T-helper 2 cell treated with Interferon-gamma antibody and Interleukin-4, amounts not matched to agents 5 μg/mL and 100 μg/mL, for 36 hours (primary cell): ENCODE measurements around the gene RELB.
"Not testable (repeated sequence)": the region's sequence is repeated elsewhere in the genome, so short reads cannot be mapped to it uniquely, and the experiment has no call there.

Experiments
- DNase-seq: peaks from one replicate; pipeline ENCODE4 v3.0.0; 2021; ENCODE audit warnings: low spot score
- H3K27ac Mint-ChIP-seq: one replicate; pipeline ENCODE4 v1.8.0; 2021; ENCODE audit warnings: mild to moderate bottlenecking, mixed read lengths
- H3K27me3 Mint-ChIP-seq: one replicate; pipeline ENCODE4 v1.8.0; 2021; ENCODE audit warnings: low read depth, mixed read lengths
- H3K36me3 Mint-ChIP-seq: one replicate; pipeline ENCODE4 v1.8.0; 2021; ENCODE audit warnings: low read depth, mixed read lengths
- H3K4me1 Mint-ChIP-seq: one replicate; pipeline ENCODE4 v1.8.0; 2021; ENCODE audit warnings: low read depth, mixed read lengths
- H3K4me3 Mint-ChIP-seq: one replicate; pipeline ENCODE4 v1.8.0; 2022; ENCODE audit warnings: mild to moderate bottlenecking, moderate library complexity, mixed read lengths
- H3K9me3 Mint-ChIP-seq: one replicate; pipeline ENCODE4 v1.8.0; 2021; ENCODE audit warnings: mixed read lengths

The RELB gene

DNA sequence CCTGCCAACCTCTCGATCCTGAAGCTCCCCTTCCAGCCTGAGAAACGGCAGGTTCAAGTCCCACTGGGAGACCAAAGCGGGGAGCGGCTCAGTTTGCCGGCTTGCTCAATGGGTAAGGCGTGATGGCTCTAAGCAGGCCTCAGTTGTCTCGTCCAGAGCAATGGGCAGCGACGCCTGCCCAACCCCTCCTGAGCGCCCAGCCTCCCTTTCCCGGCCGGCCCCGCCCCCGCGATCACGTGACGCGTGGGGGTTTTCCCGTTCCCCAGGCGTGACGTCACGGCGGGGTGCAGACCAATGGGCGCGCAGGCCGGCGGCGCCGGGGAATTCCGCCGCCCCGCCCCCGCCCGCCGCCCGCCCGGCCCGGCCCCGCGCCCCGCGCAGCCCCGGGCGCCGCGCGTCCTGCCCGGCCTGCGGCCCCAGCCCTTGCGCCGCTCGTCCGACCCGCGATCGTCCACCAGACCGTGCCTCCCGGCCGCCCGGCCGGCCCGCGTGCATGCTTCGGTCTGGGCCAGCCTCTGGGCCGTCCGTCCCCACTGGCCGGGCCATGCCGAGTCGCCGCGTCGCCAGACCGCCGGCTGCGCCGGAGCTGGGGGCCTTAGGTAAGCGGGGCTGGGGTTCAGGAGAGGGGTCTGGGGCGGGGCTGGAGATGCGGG lies at the start of gene RELB:
Gene RELB, plus strand, starts transcription at position 378 of the 653 bp plus-strand sequence. Its CDS starts 116 bp downstream, at position 494.
- Mint-ChIP-seq H3K27ac (peak within 1 kb of the TSS; percentile 100), H3K36me3 (peaks cover 12% of the 10 kb centered on the region), H3K4me1 (peaks cover 4% of the 10 kb centered on the region), H3K27me3 (peaks cover 2% of the 10 kb centered on the region), H3K4me3 (peak within 1 kb of the TSS; percentile 98), H3K9me3 (no peaks in the 10 kb centered on the region)
- peak; percentile 94 for DNase-seq

DNA sequence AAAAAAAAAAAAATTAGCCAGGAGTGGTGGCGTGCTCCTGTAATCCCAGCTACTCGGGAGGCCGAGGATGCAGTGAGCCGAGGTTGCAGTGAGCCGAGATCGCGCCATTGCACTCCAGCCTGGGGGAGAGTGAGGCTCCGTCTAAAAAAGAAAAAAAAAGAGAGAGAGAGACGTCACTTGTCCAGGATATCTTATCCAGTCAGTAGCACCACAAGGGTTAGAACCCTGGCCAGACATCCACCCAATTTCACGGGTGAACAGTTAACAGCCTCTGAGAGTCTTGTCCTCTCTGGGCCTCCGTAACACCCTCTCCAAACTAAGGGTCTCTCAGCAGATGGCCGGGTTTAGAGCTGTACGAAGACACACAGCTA lies 47.0 kb upstream of the RELB start:
- peak overlapping the region; percentile 95 for H3K4me3 Mint-ChIP-seq
- H3K9me3 Mint-ChIP-seq = no peaks in the 10 kb centered on the region
- peaks cover 27% of the 10 kb centered on the region for H3K4me1 Mint-ChIP-seq
- no peaks in the 10 kb centered on the region for H3K27me3 Mint-ChIP-seq
- DNase-seq = no peak
- no peaks in the 10 kb centered on the region for H3K36me3 Mint-ChIP-seq
- peak overlapping the region; percentile 99 for H3K27ac Mint-ChIP-seq

DNA sequence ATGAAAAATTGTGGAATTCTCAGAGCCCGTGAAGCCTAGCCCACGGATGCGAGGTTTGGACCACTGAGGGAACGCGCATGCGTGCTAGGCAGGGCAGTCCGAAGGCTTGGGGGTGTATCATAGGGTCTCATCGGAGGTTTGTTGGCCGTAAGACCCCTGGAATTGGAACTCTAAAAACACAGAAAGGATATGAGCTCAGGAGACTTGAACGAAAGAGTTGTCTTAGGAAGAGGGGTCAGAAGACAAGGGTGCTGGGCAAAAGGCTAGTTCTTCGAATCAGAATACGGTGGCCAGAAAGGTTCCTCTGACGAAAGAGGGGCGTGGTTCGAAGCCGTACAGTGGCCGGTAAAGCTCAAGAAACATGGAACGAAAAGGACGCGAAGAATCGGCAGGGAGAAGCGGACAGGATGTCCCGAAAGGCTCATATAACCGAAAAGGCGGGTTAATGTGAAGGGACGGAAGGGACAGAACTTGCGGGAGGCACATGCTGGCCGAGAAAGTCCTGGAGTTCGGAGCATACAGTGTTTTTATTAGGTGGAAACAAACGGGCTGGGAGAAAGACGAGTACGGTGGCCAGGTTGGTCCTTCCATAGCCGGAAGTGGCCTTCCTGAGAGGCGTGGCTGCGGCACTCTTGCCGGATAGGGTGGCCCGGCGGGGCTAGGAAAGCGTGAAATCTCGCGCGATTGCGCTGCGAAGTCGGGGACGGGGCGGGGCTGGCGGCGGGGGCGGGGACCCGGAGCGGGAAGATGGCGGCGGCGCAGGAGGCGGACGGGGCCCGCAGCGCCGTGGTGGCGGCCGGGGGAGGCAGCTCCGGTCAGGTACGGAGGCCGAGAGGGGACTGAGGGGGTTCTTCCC lies 46.4 kb upstream of the RELB start, which contains the start of gene CLPTM1:
Gene CLPTM1, plus strand, starts transcription at position 732 of the 856 bp plus-strand sequence. Its CDS starts 16 bp downstream, at position 748.
- Mint-ChIP-seq H3K27ac (peak within 1 kb of the TSS; percentile 99), H3K36me3 (no peaks in the 10 kb centered on the region), H3K9me3 (no peaks in the 10 kb centered on the region), H3K4me3 (peak within 1 kb of the TSS; percentile 95), H3K27me3 (no peaks in the 10 kb centered on the region), H3K4me1 (peaks cover 27% of the 10 kb centered on the region)
- DNase-seq = peak; percentile 91

- no peaks in the 10 kb centered on the region for H3K9me3 Mint-ChIP-seq
- no peaks in the 10 kb centered on the region for H3K27me3 Mint-ChIP-seq
- H3K27ac Mint-ChIP-seq = peak overlapping the region; percentile 75
- peak overlapping the region; percentile 89 for H3K4me3 Mint-ChIP-seq
- no peaks in the 10 kb centered on the region for H3K36me3 Mint-ChIP-seq
- DNase-seq = no peak
- H3K4me1 Mint-ChIP-seq = peaks cover 27% of the 10 kb centered on the region
Observed at GRCh38 chr19:44955505-44956439, 45.5 kb upstream of the RELB start.

DNA sequence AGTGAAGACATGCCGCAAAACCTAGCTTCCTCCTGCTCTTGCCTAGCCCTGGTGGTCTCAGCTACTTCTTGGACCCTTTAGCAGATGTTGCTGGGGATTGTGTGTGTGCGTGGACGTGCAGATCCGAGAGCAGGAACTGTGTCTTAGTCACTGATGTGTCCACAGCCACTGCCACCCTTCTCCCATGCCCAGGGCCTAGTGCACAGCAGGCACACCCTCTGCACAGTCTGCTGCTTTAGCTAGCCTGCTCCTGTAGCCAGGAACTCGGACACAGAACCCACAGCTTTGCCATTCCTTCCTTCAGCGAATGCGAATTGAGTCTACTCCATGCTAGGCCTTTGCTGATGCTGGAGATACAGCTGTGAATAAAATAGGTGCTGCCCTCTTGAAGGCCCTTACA lies 43.7 kb upstream of the RELB start:
- Mint-ChIP-seq H3K27ac (no peak overlapping the region), H3K9me3 (no peaks in the 10 kb centered on the region), H3K27me3 (no peaks in the 10 kb centered on the region), H3K4me1 (peaks cover 27% of the 10 kb centered on the region), H3K4me3 (peak overlapping the region; percentile 89), H3K36me3 (peaks cover 4% of the 10 kb centered on the region)
- DNase-seq = no peak

DNA sequence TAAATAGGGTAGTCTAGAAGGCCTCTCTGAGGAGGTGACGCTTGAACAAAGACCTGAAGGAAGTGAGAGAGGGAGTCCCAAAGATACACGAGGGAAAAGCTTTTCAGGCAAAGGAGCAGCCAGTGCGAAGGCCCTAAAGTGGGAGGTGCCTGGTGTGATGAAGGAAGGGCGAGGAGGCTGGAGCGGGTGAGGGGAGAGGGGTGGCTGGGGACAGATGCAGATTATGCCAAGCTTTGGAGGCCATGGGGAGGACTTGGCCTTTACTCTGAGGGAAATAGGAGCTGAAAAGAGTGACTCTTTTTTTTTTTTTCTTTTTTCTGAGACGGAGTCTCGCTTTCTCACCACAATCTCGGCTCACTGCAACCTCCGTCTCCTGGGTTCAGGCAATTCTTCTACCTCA lies 43.2 kb upstream of the RELB start:
- no peaks in the 10 kb centered on the region for H3K9me3 Mint-ChIP-seq
- H3K27ac Mint-ChIP-seq = no peak overlapping the region
- H3K4me1 Mint-ChIP-seq = peaks cover 27% of the 10 kb centered on the region
- peaks cover 6% of the 10 kb centered on the region for H3K36me3 Mint-ChIP-seq
- DNase-seq = no peak
- H3K4me3 Mint-ChIP-seq = no peak overlapping the region
- no peaks in the 10 kb centered on the region for H3K27me3 Mint-ChIP-seq

GRCh38 chr19:44959691-44960090 lies 41.6 kb upstream of the RELB start:
- DNase-seq = no peak
- H3K27ac Mint-ChIP-seq = no peak overlapping the region
- peaks cover 9% of the 10 kb centered on the region for H3K36me3 Mint-ChIP-seq
- no peaks in the 10 kb centered on the region for H3K9me3 Mint-ChIP-seq
- H3K4me3 Mint-ChIP-seq = no peak overlapping the region
- H3K27me3 Mint-ChIP-seq = no peaks in the 10 kb centered on the region
- H3K4me1 Mint-ChIP-seq = peaks cover 23% of the 10 kb centered on the region

DNA sequence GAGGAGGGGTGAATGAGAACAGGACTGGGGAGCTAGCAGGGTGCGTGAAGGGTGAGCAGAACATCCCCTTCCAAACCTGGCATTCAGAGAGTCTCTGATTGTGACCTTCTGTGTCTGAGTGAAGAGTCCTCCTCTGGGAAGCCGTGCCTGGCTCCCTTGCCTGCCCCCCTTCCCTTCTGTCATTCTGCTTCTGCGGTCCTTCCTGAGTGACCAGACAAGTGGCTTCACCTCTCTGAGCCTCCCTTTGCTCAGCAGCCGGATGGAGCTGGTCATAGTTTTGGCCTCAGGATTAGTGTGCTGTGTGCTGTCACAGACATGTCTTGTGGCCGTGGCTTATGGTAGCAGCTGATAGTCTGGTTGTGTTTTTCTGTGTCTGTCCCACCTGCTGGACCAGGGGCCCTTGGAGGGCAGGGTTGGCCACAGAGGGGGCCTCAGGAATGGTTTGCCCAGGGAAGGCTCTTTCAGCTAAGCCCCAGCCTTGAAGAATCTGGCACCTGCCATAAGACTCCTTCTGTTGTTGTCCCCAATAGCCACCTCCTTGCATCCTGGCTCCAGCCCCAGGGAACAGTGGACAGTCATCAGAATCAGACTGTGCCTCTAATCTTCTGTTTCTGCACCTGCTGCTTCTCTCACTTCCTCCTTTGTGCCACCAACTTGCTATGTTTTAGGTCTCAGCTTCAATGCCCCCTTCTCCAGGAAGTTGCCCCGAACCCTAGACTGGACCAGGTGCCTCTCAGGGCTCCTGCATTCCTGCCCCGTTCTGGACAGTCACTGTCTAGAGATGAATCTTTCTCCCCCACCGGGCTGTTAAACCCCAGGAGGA lies 40.1 kb upstream of the RELB start:
- Mint-ChIP-seq H3K27ac (peak overlapping the region; percentile 45), H3K9me3 (no peaks in the 10 kb centered on the region), H3K4me3 (no peak overlapping the region), H3K27me3 (no peaks in the 10 kb centered on the region), H3K4me1 (peaks cover 18% of the 10 kb centered on the region), H3K36me3 (peaks cover 10% of the 10 kb centered on the region)
- DNase-seq = no peak

- H3K36me3 Mint-ChIP-seq = peaks cover 13% of the 10 kb centered on the region
- H3K27me3 Mint-ChIP-seq = no peaks in the 10 kb centered on the region
- H3K9me3 Mint-ChIP-seq = no peaks in the 10 kb centered on the region
- no peak overlapping the region for H3K4me3 Mint-ChIP-seq
- DNase-seq = no peak
- H3K4me1 Mint-ChIP-seq = peaks cover 11% of the 10 kb centered on the region
- no peak overlapping the region for H3K27ac Mint-ChIP-seq
Observed at GRCh38 chr19:44961821-44962220, 39.4 kb upstream of the RELB start.

DNA sequence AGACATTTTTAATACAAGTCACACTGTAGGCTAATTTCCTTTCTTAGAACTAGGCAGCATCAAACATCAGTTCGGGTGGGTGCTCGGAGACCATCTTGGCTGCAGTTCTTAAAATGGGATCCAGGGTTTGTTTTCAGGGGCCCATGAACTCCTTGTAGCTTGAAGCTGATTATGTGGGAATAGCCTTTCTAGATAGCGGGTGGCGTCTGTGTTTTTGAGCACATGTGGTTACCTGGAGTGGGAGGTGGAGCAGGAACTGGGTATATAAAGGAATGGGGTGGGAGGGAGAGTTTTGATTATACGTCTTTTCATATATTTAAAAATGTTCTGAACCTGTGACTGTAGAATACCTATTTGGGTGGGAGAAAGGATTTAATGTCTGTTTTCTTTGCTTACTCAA lies 33.1 kb upstream of the RELB start:
- H3K9me3 Mint-ChIP-seq = no peaks in the 10 kb centered on the region
- no peak overlapping the region for H3K27ac Mint-ChIP-seq
- DNase-seq = no peak
- H3K36me3 Mint-ChIP-seq = peaks cover 11% of the 10 kb centered on the region
- H3K4me1 Mint-ChIP-seq = no peaks in the 10 kb centered on the region
- no peaks in the 10 kb centered on the region for H3K27me3 Mint-ChIP-seq
- H3K4me3 Mint-ChIP-seq = no peak overlapping the region

DNA sequence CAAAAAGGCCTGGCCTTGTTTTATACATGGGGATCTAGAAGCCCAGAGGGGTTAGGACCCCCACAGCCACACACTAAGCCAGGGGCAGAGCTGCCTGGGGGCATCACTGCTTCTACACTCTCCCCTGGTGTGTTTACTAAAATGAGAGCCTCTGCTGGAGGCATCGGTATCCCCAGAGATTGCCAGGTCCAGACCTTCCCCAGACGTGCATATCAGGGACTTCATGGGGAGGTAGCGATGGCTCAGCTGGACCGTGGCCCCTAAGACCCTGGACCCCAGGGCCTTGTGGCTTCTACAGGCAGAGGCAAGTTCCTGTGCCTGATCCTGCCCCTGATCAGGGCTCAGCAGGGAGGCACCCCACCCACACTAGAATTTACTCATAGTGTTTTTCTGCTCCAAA lies 32.6 kb upstream of the RELB start:
- H3K36me3 Mint-ChIP-seq = peaks cover 13% of the 10 kb centered on the region
- no peaks in the 10 kb centered on the region for H3K4me1 Mint-ChIP-seq

GRCh38 chr19:44969437-44969836 lies 31.8 kb upstream of the RELB start:
- Mint-ChIP-seq H3K4me1 (no peaks in the 10 kb centered on the region), H3K36me3 (peaks cover 15% of the 10 kb centered on the region), H3K9me3 (no peaks in the 10 kb centered on the region), H3K27me3 (no peaks in the 10 kb centered on the region), H3K27ac (no peak overlapping the region), H3K4me3 (no peak overlapping the region)
- DNase-seq = no peak

More for the DNA sequence above, 32.6 kb upstream of the RELB start:
- Mint-ChIP-seq H3K4me3 (no peak overlapping the region), H3K27me3 (no peaks in the 10 kb centered on the region), H3K27ac (no peak overlapping the region), H3K9me3 (no peaks in the 10 kb centered on the region)
- no peak for DNase-seq

DNA sequence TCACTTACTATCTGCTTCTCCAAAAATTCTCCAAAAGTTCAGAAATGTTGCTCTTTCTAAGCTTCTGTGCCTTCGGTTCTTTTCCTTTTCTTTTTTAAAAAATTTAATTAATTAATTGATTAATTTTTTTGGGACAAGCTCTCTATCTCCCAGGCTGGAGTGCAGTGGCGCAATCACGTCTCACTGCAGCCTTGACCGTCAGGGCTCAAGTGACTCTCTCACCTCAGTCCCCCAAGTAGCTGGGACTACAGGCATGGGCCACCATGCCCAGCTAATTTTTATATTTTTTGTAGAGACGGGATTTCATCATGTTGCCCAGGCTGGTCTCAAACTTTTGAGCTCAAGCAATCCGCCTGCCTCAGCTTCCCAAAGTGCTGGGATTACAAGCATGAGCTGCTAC lies 29.8 kb upstream of the RELB start:
- not testable (repeated sequence) for H3K27me3 Mint-ChIP-seq, H3K27ac Mint-ChIP-seq, H3K4me3 Mint-ChIP-seq, H3K4me1 Mint-ChIP-seq, DNase-seq, H3K9me3 Mint-ChIP-seq
- peaks cover 14% of the 10 kb centered on the region for H3K36me3 Mint-ChIP-seq
